ENCODE data around the gene KCNQ1.

Gene KCNQ1

GRCh38 chr11:2562890-2563212, 118.0 kb downstream of the KCNQ1 start:
- Histone ChIP-seq H3K27me3 (ENCODE audit: low read length) (no peaks in the 10 kb centered on the region), H3K4me3 (ENCODE audit: insufficient read depth, low read length, poor library complexity, severe bottlenecking) (no peak overlapping the region), H2AFZ (ENCODE audit: low read depth, low read length, severe bottlenecking) (no peak overlapping the region), H3K4me2 (ENCODE audit: low read depth, low read length, poor library complexity, severe bottlenecking) (no peak overlapping the region), H3K9ac (ENCODE audit: low read length) (no peak overlapping the region), H3K36me3 (ENCODE audit: low read length) (no peaks in the 10 kb centered on the region), H3F3A (ENCODE audit: insufficient read depth) (no peaks in the 10 kb centered on the region), H4K20me1 (ENCODE audit: low read depth, low read length) (no peaks in the 10 kb centered on the region), H3K79me2 (ENCODE audit: insufficient read depth, low read length) (no peaks in the 10 kb centered on the region), H3K9me2 (replicated peaks; ENCODE audit: insufficient read depth, low read length) (no peaks in the 10 kb centered on the region), H3K27ac (ENCODE audit: low read depth, low read length) (no peak overlapping the region), H3K9me3 (ENCODE audit: insufficient read depth, low read length) (no peaks in the 10 kb centered on the region)
- TF ChIP-seq EZH2phosphoT487 (conservative IDR thresholded peaks at IDR 0.05; ENCODE audit: low read length) (no peak), CTCF (IDR thresholded peaks at IDR 0.05; ENCODE audit: insufficient read depth, low read length, poor library complexity, severe bottlenecking) (no peak)

- TF ChIP-seq CTCF (IDR thresholded peaks at IDR 0.05; ENCODE audit: insufficient read depth, low read length, poor library complexity, severe bottlenecking), result no peak
- no peak for TF ChIP-seq EZH2phosphoT487 (conservative IDR thresholded peaks at IDR 0.05; ENCODE audit: low read length)
- H3K4me3 ChIP-seq (ENCODE audit: insufficient read depth, low read length, poor library complexity, severe bottlenecking), result no peak overlapping the region
- H3K9ac ChIP-seq (ENCODE audit: low read length), result no peak overlapping the region
- H4K20me1 ChIP-seq (ENCODE audit: low read depth, low read length), result no peaks in the 10 kb centered on the region
- no peaks in the 10 kb centered on the region for H3K9me2 ChIP-seq (replicated peaks; ENCODE audit: insufficient read depth, low read length)
- H3K36me3 ChIP-seq (ENCODE audit: low read length), result no peaks in the 10 kb centered on the region
- no peak overlapping the region for H3K27ac ChIP-seq (ENCODE audit: low read depth, low read length)
- no peaks in the 10 kb centered on the region for H3F3A ChIP-seq (ENCODE audit: insufficient read depth)
- H3K4me2 ChIP-seq (ENCODE audit: low read depth, low read length, poor library complexity, severe bottlenecking), result no peak overlapping the region
- H3K9me3 ChIP-seq (ENCODE audit: insufficient read depth, low read length), result no peaks in the 10 kb centered on the region
- H3K79me2 ChIP-seq (ENCODE audit: insufficient read depth, low read length), result no peaks in the 10 kb centered on the region
- H2AFZ ChIP-seq (ENCODE audit: low read depth, low read length, severe bottlenecking), result no peak overlapping the region
- no peaks in the 10 kb centered on the region for H3K27me3 ChIP-seq (ENCODE audit: low read length)
Observed at GRCh38 chr11:2563213-2564007, 118.6 kb downstream of the KCNQ1 start.

GRCh38 chr11:2564008-2564530, 119.3 kb downstream of the KCNQ1 start:
- H4K20me1 ChIP-seq (ENCODE audit: low read depth, low read length), result no peaks in the 10 kb centered on the region
- H3F3A ChIP-seq (ENCODE audit: insufficient read depth), result no peaks in the 10 kb centered on the region
- H3K27me3 ChIP-seq (ENCODE audit: low read length), result no peaks in the 10 kb centered on the region
- H3K9me2 ChIP-seq (replicated peaks; ENCODE audit: insufficient read depth, low read length), result no peaks in the 10 kb centered on the region
- H3K27ac ChIP-seq (ENCODE audit: low read depth, low read length), result no peak overlapping the region
- no peaks in the 10 kb centered on the region for H3K36me3 ChIP-seq (ENCODE audit: low read length)
- no peak overlapping the region for H3K9ac ChIP-seq (ENCODE audit: low read length)
- no peaks in the 10 kb centered on the region for H3K79me2 ChIP-seq (ENCODE audit: insufficient read depth, low read length)
- no peaks in the 10 kb centered on the region for H3K9me3 ChIP-seq (ENCODE audit: insufficient read depth, low read length)
- H2AFZ ChIP-seq (ENCODE audit: low read depth, low read length, severe bottlenecking), result no peak overlapping the region
- TF ChIP-seq CTCF (IDR thresholded peaks at IDR 0.05; ENCODE audit: insufficient read depth, low read length, poor library complexity, severe bottlenecking) (no peak), EZH2phosphoT487 (conservative IDR thresholded peaks at IDR 0.05; ENCODE audit: low read length) (no peak)
- H3K4me3 ChIP-seq (ENCODE audit: insufficient read depth, low read length, poor library complexity, severe bottlenecking), result no peak overlapping the region
- no peak overlapping the region for H3K4me2 ChIP-seq (ENCODE audit: low read depth, low read length, poor library complexity, severe bottlenecking)
